DOHH2 (cell line): ENCODE data around the gene ATP11A.

Experiments used
- H3F3A ChIP-seq: fragments of 200-600 bp; sonication (generic), shearing (Covaris generic); 2 replicates; pipeline ENCODE4 v1.6.0; 2016; ENCODE audit warnings: antibody characterized with exemption, mild to moderate bottlenecking; ENCODE audit not compliant: control insufficient read depth, insufficient read depth
- H3K27ac ChIP-seq: fragments of 200-600 bp; sonication (generic); 2 replicates; pipeline ENCODE4 v1.5.1; 2014; ENCODE audit warnings: low read depth, mild to moderate bottlenecking, low read length, moderate library complexity
- H3K27me3 ChIP-seq: fragments of 200-600 bp; sonication (generic); 2 replicates; pipeline ENCODE4 v1.6.1; 2014; ENCODE audit warnings: mild to moderate bottlenecking, low read length, mixed read lengths; ENCODE audit not compliant: control insufficient read depth
- H3K36me3 ChIP-seq: fragments of 200-600 bp; sonication (generic); 2 replicates; pipeline ENCODE4 v1.6.1; 2014; ENCODE audit warnings: mild to moderate bottlenecking, low read length, moderate library complexity, mixed read lengths; ENCODE audit not compliant: control insufficient read depth
- H3K4me1 ChIP-seq: fragments of 200-600 bp; sonication (generic); 2 replicates; pipeline ENCODE4 v1.6.1; 2014; ENCODE audit warnings: mild to moderate bottlenecking, low read length, mixed read lengths; ENCODE audit not compliant: control insufficient read depth
- H3K4me2 ChIP-seq: fragments of 200-600 bp; sonication (generic); 2 replicates; pipeline ENCODE4 v1.6.0; 2014; ENCODE audit warnings: mild to moderate bottlenecking, low read length, moderate library complexity
- H3K4me3 ChIP-seq: fragments of 200-600 bp; sonication (generic); 2 replicates; pipeline ENCODE4 v1.5.1; 2014; ENCODE audit warnings: mild to moderate bottlenecking, low read length, mixed read lengths
- H3K79me2 ChIP-seq: fragments of 200-600 bp; sonication (generic); 2 replicates; pipeline ENCODE4 v1.6.1; 2014; ENCODE audit warnings: mild to moderate bottlenecking, low read length, mixed read lengths; ENCODE audit not compliant: control insufficient read depth
- H3K9me2 ChIP-seq: fragments of 200-600 bp; sonication (generic); replicated peaks from 2 replicates; pipeline ENCODE4 v1.6.1; 2014; ENCODE audit warnings: mild to moderate bottlenecking, low read length, mixed read lengths; ENCODE audit not compliant: control insufficient read depth
- H3K9me3 ChIP-seq: fragments of 200-600 bp; sonication (generic); 2 replicates; pipeline ENCODE4 v1.6.1; 2014; ENCODE audit warnings: antibody characterized with exemption, low read length, mixed read lengths; ENCODE audit not compliant: control insufficient read depth, insufficient read depth
- H4K20me1 ChIP-seq: fragments of 200-600 bp; sonication (generic); 2 replicates; pipeline ENCODE4 v1.6.0; 2014; ENCODE audit warnings: low read depth, mild to moderate bottlenecking, antibody characterized with exemption, low read length, moderate library complexity; ENCODE audit not compliant: control insufficient read depth, insufficient read depth
- EZH2phosphoT487 ChIP-seq: fragments of 200-600 bp; sonication (generic); IDR thresholded peaks from 2 replicates; pipeline ENCODE4 v1.6.1; 2017; ENCODE audit warnings: borderline replicate concordance, mild to moderate bottlenecking, antibody characterized with exemption, low read length, moderate library complexity, mixed read lengths
- TF ChIP-seq, protein P1 (sequence below): fragments of 200-600 bp; sonication (generic); IDR thresholded peaks from one replicate; pipeline ENCODE4 v1.5.1; 2014; ENCODE audit warnings: antibody characterized with exemption, mild to moderate bottlenecking, low read depth, low read length; ENCODE audit not compliant: poor library complexity, severe bottlenecking

ATP11A gene

DNA sequence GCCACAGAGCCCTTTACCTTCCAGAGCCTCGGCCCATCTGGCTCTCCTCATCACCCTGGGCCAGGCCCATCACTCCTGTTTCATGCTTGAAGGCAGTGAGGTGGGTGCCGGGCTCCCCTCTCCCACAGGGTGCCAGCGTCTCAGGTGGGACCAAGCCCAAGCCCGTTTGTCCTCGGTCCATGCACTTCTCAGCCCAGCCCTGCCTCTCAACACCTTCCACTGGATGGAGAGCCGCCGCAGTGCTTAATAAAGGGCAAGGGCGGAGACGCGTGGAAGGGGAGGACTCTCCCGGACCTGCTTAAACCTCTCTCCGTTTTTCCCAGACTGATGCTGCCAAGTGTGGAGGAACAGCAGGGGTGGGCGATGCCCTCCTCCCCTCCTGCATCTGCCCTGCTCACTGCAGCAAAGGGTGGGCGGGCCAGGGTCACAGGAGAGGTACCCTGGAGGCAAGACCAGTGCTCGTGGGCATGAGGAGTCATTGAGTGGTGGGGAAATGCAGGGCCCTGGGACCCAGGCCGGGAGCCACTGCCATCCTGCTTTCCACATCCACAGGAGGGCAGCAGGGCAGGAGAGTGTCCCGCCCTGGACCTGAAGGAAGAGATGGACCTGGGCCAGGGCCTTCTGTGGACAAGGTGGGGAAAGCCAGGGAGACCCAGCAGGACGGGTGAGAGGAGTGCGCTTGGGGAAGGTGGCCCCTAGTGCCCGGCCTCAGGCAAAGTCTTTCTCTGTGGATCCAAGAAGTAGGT is 9.7 kb upstream of the ATP11A start:
- no peaks in the 10 kb centered on the region for H3K4me1 ChIP-seq
- 0 out of 2 replicates have a peak, but pooled peaks cover 4% of the 10 kb centered on the region for H3K27me3 ChIP-seq
- no peaks in the 10 kb centered on the region for H3K9me3 ChIP-seq
- H3F3A ChIP-seq = no peaks in the 10 kb centered on the region
- H3K27ac ChIP-seq = no peak overlapping the region
- no peak for TF ChIP-seq EZH2phosphoT487
- TF ChIP-seq, protein P1, sequence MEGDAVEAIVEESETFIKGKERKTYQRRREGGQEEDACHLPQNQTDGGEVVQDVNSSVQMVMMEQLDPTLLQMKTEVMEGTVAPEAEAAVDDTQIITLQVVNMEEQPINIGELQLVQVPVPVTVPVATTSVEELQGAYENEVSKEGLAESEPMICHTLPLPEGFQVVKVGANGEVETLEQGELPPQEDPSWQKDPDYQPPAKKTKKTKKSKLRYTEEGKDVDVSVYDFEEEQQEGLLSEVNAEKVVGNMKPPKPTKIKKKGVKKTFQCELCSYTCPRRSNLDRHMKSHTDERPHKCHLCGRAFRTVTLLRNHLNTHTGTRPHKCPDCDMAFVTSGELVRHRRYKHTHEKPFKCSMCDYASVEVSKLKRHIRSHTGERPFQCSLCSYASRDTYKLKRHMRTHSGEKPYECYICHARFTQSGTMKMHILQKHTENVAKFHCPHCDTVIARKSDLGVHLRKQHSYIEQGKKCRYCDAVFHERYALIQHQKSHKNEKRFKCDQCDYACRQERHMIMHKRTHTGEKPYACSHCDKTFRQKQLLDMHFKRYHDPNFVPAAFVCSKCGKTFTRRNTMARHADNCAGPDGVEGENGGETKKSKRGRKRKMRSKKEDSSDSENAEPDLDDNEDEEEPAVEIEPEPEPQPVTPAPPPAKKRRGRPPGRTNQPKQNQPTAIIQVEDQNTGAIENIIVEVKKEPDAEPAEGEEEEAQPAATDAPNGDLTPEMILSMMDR = no peak
- H4K20me1 ChIP-seq = no peaks in the 10 kb centered on the region
- no peaks in the 10 kb centered on the region for H3K79me2 ChIP-seq
- no peak overlapping the region for H3K4me2 ChIP-seq
- no peaks in the 10 kb centered on the region for H3K36me3 ChIP-seq
- no peak overlapping the region for H3K4me3 ChIP-seq
- H3K9me2 ChIP-seq = no peaks in the 10 kb centered on the region

DNA sequence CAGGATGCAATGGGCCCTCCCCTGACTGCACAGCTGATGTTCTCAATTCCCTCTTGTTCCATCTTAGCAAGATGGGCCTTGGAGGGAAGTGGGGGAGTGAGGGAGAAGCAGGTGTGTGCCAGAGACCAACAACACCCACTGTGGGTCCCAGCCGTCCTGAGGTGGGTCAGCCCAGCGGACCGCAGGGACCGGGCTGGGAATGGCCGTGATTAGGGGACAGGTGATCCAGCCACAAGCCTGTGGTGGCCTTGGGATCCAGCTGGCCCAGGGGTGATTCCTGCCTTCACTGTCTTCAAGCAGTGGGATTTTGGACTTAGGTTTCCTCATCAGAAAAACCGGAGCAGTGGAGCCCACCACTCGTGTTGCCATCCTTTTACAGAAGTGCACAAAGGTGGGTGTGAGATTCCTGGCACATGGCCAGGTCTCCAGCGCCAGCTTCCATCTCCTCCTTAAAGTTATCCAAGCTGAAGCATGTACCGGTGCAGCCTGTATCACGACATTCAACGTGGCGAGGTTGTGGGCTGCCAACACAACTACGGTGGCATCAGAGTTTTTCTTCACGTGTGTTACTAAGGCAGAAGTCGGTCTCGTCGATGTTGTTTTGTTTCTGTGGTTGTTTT is 9.0 kb upstream of the ATP11A start:
- Histone ChIP-seq H3K4me2 (no peak overlapping the region), H3K27ac (no peak overlapping the region), H3K79me2 (no peaks in the 10 kb centered on the region), H3F3A (no peaks in the 10 kb centered on the region), H4K20me1 (no peaks in the 10 kb centered on the region), H3K4me1 (no peaks in the 10 kb centered on the region), H3K36me3 (no peaks in the 10 kb centered on the region), H3K27me3 (0 out of 2 replicates have a peak, but pooled peaks cover 3% of the 10 kb centered on the region), H3K4me3 (no peak overlapping the region), H3K9me2 (no peaks in the 10 kb centered on the region), H3K9me3 (no peaks in the 10 kb centered on the region)
- TF ChIP-seq, protein P1 = no peak
- TF ChIP-seq EZH2phosphoT487 = no peak

DNA sequence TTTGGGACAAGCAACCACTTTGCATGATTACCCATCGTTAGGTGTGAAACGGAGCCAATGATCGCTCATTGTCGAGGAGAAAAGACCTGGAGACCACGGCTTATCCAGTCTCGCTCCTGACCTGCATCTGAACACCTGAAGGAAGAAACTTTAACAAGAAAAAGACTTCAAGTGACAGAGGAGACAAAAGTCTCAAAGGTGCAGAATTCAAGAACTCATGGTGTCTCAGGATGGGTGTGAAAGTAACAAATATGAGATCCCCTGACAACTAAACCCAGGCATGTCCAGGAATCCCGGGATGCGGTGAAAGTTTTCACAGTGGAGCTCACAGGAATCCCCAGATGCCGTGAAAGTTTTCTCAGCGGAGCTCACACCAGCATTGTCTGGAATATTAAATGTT is 6.3 kb upstream of the ATP11A start:
- Histone ChIP-seq H3F3A (0 out of 2 replicates have a peak, but pooled peaks cover 2% of the 10 kb centered on the region), H3K4me1 (peaks cover 4% of the 10 kb centered on the region), H3K36me3 (no peaks in the 10 kb centered on the region), H3K79me2 (no peaks in the 10 kb centered on the region), H3K27ac (no peak overlapping the region), H3K4me3 (no peak overlapping the region), H3K9me2 (no peaks in the 10 kb centered on the region), H3K9me3 (no peaks in the 10 kb centered on the region), H3K27me3 (no peaks in the 10 kb centered on the region), H4K20me1 (no peaks in the 10 kb centered on the region), H3K4me2 (no peak overlapping the region)
- TF ChIP-seq, protein P1 = no peak
- no peak for TF ChIP-seq EZH2phosphoT487
